ENCODE results near the gene MKRN1.
A peak's percentile ranks its signal among the peaks of the same experiment; 100 is the strongest.
"Not testable (repeated sequence)": the region's sequence is repeated elsewhere in the genome, so short reads cannot be mapped to it uniquely, and the experiment has no call there.

The MKRN1 gene

DNA sequence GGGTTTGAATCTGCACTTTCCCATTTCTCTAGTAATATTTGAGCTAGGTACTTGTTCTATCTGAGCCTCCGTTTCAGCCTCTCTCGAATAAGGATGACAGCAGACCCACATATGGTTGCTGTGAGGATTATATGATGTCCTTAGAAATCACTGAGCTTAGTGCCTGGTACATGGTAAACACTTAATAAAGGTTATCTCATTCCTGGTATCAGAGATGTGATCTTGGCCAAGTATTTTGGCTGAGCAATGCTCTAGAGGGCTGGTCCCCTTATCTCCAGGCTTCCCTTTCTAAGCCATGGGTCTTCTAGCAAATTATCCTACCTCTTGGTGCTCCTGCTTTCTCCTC is 407 bp upstream of the MKRN1 start:
- Histone ChIP-seq H3K9me3 (ENCODE audit: control insufficient read depth in 1 of 2, low read length in 2 of 2) (no peaks in the 10 kb centered on the region), H3K27ac (ENCODE audit: low read length) (peak overlapping the region; percentile 48)

DNA sequence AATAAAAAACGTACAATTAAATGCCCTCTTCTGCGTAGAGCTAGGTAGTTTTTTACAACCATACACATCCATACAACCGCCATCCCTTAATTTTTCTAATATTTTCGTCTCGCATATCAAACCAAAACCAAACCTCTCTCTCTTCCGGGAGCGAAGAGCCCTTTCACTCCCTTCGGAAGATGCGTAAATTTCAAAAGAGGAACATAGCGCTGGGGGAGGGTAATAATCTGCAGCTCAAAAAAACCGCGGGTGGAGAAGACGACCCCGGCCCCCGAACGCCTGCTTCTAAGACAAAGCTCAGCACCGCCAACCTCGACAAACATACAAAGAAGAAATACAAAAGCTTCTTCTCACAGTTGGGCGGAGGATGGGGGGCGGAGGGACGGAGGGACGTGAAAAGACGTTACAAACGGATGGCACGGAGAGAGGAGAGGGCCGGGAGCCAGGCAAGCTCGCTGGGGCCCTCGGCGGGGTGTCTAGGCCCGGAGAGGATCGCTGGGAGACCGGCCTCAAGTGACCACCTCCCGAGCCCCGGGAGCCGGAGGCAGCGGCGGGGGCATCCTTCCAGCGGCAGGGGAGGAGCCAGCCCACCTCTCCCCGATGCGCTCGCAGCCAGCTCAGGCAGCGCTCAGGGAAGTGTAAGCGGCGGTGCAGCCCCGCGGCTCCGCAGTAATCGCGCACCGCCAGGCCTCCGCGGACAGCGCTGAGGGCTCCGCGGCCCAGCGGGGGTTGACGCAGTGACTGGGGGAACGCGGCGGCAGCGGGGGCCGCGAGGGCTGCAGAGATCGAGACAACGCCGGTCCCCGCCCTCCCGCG is 851 bp downstream of the MKRN1 start:
- H3K27ac ChIP-seq (ENCODE audit: low read length), result peak overlapping the region; percentile 48
- H3K4me3 ChIP-seq (ENCODE audit: low read depth in 1 of 2, low read length in 2 of 2), result peak overlapping the region; percentile 62 to 95
- no peaks in the 10 kb centered on the region for H3K9me3 ChIP-seq (ENCODE audit: control insufficient read depth in 1 of 2, low read length in 2 of 2)
- H3K27me3 ChIP-seq (ENCODE audit: low read depth, low read length), result no peaks in the 10 kb centered on the region
- peaks cover 5 to 25% of the 10 kb centered on the region in 2 donors for H3K4me1 ChIP-seq (ENCODE audit: control insufficient read depth in 1 of 2, insufficient read depth in 2 of 2, low read length in 2 of 2)
- no peaks in the 10 kb centered on the region for H3K36me3 ChIP-seq (ENCODE audit: control insufficient read depth in 1 of 2, insufficient read depth in 2 of 2, low read length in 2 of 2)

More for the DNA sequence above, 407 bp upstream of the MKRN1 start:
- peak overlapping the region; percentile 62 to 95 for H3K4me3 ChIP-seq (ENCODE audit: low read depth in 1 of 2, low read length in 2 of 2)
- no peaks in the 10 kb centered on the region for H3K27me3 ChIP-seq (ENCODE audit: low read depth, low read length)
- peaks cover 5 to 25% of the 10 kb centered on the region in 2 donors for H3K4me1 ChIP-seq (ENCODE audit: control insufficient read depth in 1 of 2, insufficient read depth in 2 of 2, low read length in 2 of 2)
- H3K36me3 ChIP-seq (ENCODE audit: control insufficient read depth in 1 of 2, insufficient read depth in 2 of 2, low read length in 2 of 2), result no peaks in the 10 kb centered on the region

DNA sequence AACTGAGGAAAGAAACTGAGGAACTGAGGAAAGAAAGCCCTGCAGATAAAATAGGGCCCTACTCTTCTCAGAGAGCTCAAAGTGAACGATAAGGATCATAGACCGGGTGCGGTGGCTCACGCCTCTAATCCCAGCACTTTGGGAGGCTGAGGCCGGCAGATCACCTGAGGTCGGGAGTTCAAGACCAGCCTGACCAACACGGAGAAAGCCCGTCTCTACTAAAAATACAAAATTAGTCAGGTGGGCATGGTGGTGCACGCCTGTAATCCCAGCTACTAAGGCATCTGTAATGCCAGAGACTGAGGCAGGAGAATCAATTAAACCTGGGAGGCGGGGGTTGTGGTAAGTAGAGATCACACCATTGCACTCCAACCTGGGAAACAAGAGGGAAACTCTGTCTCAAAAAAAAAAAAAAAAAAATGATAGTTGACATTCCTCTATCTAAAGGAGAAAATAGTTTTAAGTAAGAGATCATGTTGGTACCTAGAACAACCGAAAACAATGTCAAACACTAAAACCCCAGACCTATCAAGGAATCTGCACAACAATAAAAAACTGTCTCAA is 2.5 kb downstream of the MKRN1 start:
- Histone ChIP-seq H3K4me3 (ENCODE audit: low read depth in 1 of 2, low read length in 2 of 2) (no peak overlapping the region), H3K4me1 (ENCODE audit: control insufficient read depth in 1 of 2, insufficient read depth in 2 of 2, low read length in 2 of 2) (peaks cover 5 to 25% of the 10 kb centered on the region in 2 donors), H3K9me3 (ENCODE audit: control insufficient read depth in 1 of 2, low read length in 2 of 2) (no peaks in the 10 kb centered on the region), H3K36me3 (ENCODE audit: control insufficient read depth in 1 of 2, insufficient read depth in 2 of 2, low read length in 2 of 2) (no peaks in the 10 kb centered on the region), H3K27me3 (ENCODE audit: low read depth, low read length) (no peaks in the 10 kb centered on the region), H3K27ac (ENCODE audit: low read length) (no peak overlapping the region)

DNA sequence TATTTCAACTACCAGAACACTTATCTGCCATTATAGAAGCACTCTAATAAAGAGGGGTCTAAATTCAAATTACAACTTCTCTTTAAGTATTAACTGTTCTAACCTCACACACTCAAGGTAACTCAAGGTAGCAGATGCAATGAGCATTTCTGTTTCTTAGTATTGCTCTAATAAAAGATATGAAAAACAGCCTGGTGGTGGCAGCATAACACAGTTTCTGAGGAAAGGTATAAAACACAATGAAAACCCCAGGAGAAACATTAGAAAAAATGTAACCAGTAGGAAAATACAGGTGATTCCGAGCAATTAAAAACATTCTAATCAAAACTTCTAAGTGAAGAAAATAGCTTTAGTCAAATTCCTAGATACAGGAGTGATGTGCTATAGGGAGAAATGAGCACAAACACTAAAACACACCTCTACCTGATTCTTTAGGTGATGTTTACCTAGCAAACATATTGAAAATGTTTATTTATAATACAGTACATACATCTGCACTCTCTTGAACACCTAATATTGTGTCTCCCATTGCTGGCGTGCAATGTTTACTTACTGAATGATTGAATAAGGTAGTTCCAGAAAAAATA is 3.5 kb downstream of the MKRN1 start:
- peaks cover 5 to 25% of the 10 kb centered on the region in 2 donors for H3K4me1 ChIP-seq (ENCODE audit: control insufficient read depth in 1 of 2, insufficient read depth in 2 of 2, low read length in 2 of 2)
- H3K27ac ChIP-seq (ENCODE audit: low read length), result no peak overlapping the region
- H3K27me3 ChIP-seq (ENCODE audit: low read depth, low read length), result no peaks in the 10 kb centered on the region
- H3K9me3 ChIP-seq (ENCODE audit: control insufficient read depth in 1 of 2, low read length in 2 of 2), result no peaks in the 10 kb centered on the region
- peaks cover 1 to 3% of the 10 kb centered on the region in 2 donors for H3K36me3 ChIP-seq (ENCODE audit: control insufficient read depth in 1 of 2, insufficient read depth in 2 of 2, low read length in 2 of 2)
- no peak overlapping the region for H3K4me3 ChIP-seq (ENCODE audit: low read depth in 1 of 2, low read length in 2 of 2)

DNA sequence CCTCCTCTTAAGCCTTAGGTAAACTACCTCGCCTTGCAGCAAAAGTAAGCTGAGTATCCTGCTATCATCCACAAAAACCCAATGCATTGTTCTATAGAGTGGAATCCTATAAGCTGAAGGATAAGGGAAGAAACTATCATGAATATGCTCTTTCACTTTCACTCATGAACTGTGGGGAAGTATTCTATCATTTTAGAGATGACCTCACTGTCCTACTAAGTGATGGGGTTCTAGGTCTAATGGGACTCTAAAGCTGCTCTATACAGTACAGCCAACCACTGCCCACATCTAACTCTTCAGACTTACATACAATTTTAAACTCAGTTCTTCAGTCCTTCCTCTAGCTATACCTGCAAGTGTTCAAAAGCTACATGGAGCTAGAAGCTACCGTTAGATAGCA is 16.2 kb downstream of the MKRN1 start:
- Histone ChIP-seq H3K27me3 (ENCODE audit: low read depth, low read length) (no peaks in the 10 kb centered on the region), H3K36me3 (ENCODE audit: control insufficient read depth in 1 of 2, insufficient read depth in 2 of 2, low read length in 2 of 2) (peaks cover 10 to 56% of the 10 kb centered on the region in 2 donors), H3K27ac (ENCODE audit: low read length) (no peak overlapping the region), H3K9me3 (ENCODE audit: control insufficient read depth in 1 of 2, low read length in 2 of 2) (no peaks in the 10 kb centered on the region), H3K4me1 (ENCODE audit: control insufficient read depth in 1 of 2, insufficient read depth in 2 of 2, low read length in 2 of 2) (no peaks in the 10 kb centered on the region), H3K4me3 (ENCODE audit: low read depth in 1 of 2, low read length in 2 of 2) (no peak overlapping the region)

DNA sequence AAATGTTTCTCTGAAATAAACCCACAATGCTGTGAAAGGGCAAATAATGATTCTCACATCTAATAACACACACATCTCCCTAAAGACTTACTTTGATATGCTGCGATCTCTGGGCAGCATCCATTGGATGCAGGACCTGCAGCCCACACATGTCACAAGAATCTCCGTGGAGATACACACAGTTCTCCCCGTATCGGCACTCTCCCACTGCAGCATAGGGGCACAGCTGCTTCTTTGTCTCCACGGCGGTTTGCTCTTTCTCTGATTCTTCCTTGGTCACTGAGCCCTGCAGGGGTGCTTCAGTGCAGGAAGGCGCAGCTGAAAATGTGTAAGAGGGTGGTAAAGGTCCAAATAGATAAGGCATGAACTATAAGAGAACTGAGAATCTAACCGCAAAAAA is 20.4 kb downstream of the MKRN1 start:
- Histone ChIP-seq H3K27ac (ENCODE audit: low read length) (no peak overlapping the region), H3K36me3 (ENCODE audit: control insufficient read depth in 1 of 2, insufficient read depth in 2 of 2, low read length in 2 of 2) (peaks cover 41 to 71% of the 10 kb centered on the region in 2 donors), H3K4me3 (ENCODE audit: low read depth in 1 of 2, low read length in 2 of 2) (no peak overlapping the region), H3K9me3 (ENCODE audit: control insufficient read depth in 1 of 2, low read length in 2 of 2) (no peaks in the 10 kb centered on the region), H3K4me1 (ENCODE audit: control insufficient read depth in 1 of 2, insufficient read depth in 2 of 2, low read length in 2 of 2) (no peaks in the 10 kb centered on the region), H3K27me3 (ENCODE audit: low read depth, low read length) (no peaks in the 10 kb centered on the region)

DNA sequence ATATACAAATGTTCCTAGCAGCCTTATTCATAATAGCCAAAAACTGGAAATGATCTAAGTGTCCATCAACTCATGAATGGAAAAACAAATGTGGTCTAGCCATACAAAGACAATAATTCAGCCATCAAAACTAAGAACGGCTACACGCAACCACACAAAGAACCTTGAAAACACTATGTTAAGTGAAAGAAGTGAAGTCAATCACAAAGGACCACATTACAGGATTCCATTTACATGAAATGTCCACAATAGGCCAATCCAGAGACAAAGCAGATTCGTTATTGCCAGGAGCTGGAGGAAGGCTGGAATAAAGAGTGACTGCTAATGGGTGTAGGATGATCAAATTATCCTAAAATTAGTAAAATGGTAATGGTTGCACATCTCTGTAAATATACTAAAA is 21.1 kb downstream of the MKRN1 start:
- Histone ChIP-seq H3K27ac (ENCODE audit: low read length) (no peak overlapping the region), H3K9me3 (ENCODE audit: control insufficient read depth in 1 of 2, low read length in 2 of 2) (no peaks in the 10 kb centered on the region), H3K36me3 (ENCODE audit: control insufficient read depth in 1 of 2, insufficient read depth in 2 of 2, low read length in 2 of 2) (peaks cover 47 to 75% of the 10 kb centered on the region in 2 donors), H3K4me3 (ENCODE audit: low read depth in 1 of 2, low read length in 2 of 2) (no peak overlapping the region), H3K27me3 (ENCODE audit: low read depth, low read length) (no peaks in the 10 kb centered on the region), H3K4me1 (ENCODE audit: control insufficient read depth in 1 of 2, insufficient read depth in 2 of 2, low read length in 2 of 2) (no peaks in the 10 kb centered on the region)

DNA sequence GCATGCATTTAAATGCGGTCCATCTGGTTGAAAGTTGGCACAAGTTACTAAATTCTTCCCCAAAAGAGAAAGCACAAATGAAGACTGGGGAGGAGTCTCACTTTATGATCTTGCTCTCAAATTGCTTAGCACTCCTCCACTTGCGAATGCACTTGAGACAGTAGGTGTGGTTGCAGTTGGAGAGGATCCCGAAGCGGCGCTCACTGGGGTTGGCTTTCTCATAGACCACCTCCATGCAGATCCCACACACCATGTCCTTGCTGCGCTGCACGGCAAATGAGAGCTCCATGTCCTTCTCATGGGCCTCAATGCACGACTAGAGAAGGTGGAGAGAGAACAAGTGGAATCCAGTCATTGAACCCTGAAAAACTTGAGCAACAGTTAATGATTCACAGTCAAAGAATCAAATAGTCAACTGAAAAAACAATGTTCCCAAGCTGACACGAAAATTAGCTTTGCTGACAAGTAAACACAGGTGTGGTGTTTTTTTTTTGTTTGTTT is 22.7 kb downstream of the MKRN1 start:
- peaks cover 54 to 81% of the 10 kb centered on the region in 2 donors for H3K36me3 ChIP-seq (ENCODE audit: control insufficient read depth in 1 of 2, insufficient read depth in 2 of 2, low read length in 2 of 2)
- H3K9me3 ChIP-seq (ENCODE audit: control insufficient read depth in 1 of 2, low read length in 2 of 2), result no peaks in the 10 kb centered on the region
- no peak overlapping the region for H3K4me3 ChIP-seq (ENCODE audit: low read depth in 1 of 2, low read length in 2 of 2)
- no peaks in the 10 kb centered on the region for H3K27me3 ChIP-seq (ENCODE audit: low read depth, low read length)
- no peak overlapping the region for H3K27ac ChIP-seq (ENCODE audit: low read length)
- no peaks in the 10 kb centered on the region for H3K4me1 ChIP-seq (ENCODE audit: control insufficient read depth in 1 of 2, insufficient read depth in 2 of 2, low read length in 2 of 2)

DNA sequence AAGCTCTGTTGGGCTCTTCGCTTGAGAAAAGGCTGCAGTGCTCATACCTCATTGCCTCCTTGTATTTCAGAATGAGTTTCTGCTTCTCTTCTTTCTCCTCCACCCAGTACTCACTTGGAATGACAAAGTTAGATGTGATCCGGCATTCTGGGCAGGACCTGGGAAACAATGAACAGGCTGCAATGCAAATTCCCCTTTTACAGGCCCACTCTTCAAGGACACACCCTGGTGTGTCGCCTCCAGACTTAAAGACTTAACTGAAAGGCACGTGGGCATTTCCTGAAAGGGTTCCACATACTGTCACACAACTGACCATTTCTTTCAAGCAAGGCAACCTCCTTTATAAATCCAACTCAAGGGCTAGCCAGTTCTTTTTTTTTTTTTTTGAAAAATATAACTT is 23.6 kb downstream of the MKRN1 start:
- H3K36me3 ChIP-seq (ENCODE audit: control insufficient read depth in 1 of 2, insufficient read depth in 2 of 2, low read length in 2 of 2), result peaks cover 54 to 79% of the 10 kb centered on the region in 2 donors
- H3K27ac ChIP-seq (ENCODE audit: low read length), result no peak overlapping the region
- H3K27me3 ChIP-seq (ENCODE audit: low read depth, low read length), result no peaks in the 10 kb centered on the region
- no peaks in the 10 kb centered on the region for H3K9me3 ChIP-seq (ENCODE audit: control insufficient read depth in 1 of 2, low read length in 2 of 2)
- H3K4me3 ChIP-seq (ENCODE audit: low read depth in 1 of 2, low read length in 2 of 2), result no peak overlapping the region
- no peaks in the 10 kb centered on the region for H3K4me1 ChIP-seq (ENCODE audit: control insufficient read depth in 1 of 2, insufficient read depth in 2 of 2, low read length in 2 of 2)

DNA sequence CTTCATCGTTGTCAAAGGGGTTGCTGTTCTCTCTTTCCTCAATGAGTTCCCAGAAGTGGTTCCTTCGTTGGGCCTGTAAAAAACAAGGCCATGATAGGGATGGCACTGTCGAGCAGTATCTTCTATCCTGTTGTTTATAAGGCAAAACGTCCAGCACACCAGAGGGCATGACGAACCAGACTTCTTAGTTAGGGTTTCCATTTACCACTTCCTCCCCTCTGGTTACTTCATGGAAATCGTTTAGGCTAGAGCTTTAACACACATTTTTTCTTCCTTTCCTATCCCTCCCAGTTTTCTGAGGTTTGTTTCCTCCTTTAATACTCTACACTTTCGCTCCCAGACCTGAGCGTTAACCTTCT is 24.7 kb downstream of the MKRN1 start:
- Histone ChIP-seq H3K4me1 (ENCODE audit: control insufficient read depth in 1 of 2, insufficient read depth in 2 of 2, low read length in 2 of 2) (no peaks in the 10 kb centered on the region), H3K27ac (ENCODE audit: low read length) (no peak overlapping the region), H3K27me3 (ENCODE audit: low read depth, low read length) (no peaks in the 10 kb centered on the region), H3K9me3 (ENCODE audit: control insufficient read depth in 1 of 2, low read length in 2 of 2) (no peaks in the 10 kb centered on the region), H3K4me3 (ENCODE audit: low read depth in 1 of 2, low read length in 2 of 2) (no peak overlapping the region), H3K36me3 (ENCODE audit: control insufficient read depth in 1 of 2, insufficient read depth in 2 of 2, low read length in 2 of 2) (peaks cover 54 to 72% of the 10 kb centered on the region in 2 donors)

DNA sequence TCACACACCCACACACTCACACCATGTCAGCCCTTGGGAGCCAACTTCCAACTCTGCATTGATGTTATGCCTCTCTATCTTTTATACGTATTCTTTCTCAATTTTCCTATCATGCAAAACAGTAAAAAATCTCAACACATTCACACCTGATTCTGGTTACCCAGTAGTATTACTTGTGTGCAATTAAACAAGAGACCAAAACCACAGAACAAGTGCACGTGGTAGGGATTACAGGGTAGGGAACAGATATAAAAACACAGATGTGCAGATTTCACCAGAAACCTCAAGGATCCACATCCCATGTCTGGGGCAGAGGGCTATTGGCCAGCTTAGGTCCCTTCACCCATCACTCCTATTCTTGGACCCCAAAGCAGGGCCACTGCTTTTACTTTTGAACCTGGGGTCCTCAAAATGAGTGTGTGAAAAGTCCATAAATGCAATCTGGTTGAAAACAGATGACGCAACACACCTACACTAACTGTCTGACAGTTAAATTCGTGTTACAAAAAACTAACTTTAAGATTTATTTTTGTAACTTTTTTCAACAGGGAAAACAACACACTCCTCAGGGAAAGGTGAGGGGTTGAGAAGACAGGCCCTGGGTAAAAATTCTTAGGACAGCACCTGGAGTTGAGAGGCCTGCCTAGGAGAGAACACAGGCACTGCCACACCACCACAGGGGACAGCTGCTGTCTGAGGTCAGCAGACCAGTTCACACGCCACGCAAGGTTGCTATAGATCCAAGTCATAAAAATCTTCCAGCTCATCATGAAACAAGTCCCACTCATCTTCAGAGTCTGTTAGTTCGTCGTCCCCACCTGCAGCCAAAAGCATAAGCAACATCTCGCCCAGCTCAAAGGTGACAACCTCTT is 25.3 kb downstream of the MKRN1 start:
- H3K36me3 ChIP-seq (ENCODE audit: control insufficient read depth in 1 of 2, insufficient read depth in 2 of 2, low read length in 2 of 2), result peaks cover 53 to 68% of the 10 kb centered on the region in 2 donors
- H3K4me1 ChIP-seq (ENCODE audit: control insufficient read depth in 1 of 2, insufficient read depth in 2 of 2, low read length in 2 of 2); H3K4me3 ChIP-seq (ENCODE audit: low read depth in 1 of 2, low read length in 2 of 2); H3K9me3 ChIP-seq (ENCODE audit: control insufficient read depth in 1 of 2, low read length in 2 of 2); H3K27ac ChIP-seq (ENCODE audit: low read length); H3K27me3 ChIP-seq (ENCODE audit: low read depth, low read length): not testable (repeated sequence)

All from muscle layer of duodenum (tissue), 2 donors.